ELF-1 (cell line): ENCODE results near the gene PTPRJ.

Experiments used
- DNase-seq: peaks from one replicate; pipeline ENCODE4 v3.0.0-alpha.2; 2016; ENCODE audit warnings: low read depth, low spot score

Gene PTPRJ

DNA sequence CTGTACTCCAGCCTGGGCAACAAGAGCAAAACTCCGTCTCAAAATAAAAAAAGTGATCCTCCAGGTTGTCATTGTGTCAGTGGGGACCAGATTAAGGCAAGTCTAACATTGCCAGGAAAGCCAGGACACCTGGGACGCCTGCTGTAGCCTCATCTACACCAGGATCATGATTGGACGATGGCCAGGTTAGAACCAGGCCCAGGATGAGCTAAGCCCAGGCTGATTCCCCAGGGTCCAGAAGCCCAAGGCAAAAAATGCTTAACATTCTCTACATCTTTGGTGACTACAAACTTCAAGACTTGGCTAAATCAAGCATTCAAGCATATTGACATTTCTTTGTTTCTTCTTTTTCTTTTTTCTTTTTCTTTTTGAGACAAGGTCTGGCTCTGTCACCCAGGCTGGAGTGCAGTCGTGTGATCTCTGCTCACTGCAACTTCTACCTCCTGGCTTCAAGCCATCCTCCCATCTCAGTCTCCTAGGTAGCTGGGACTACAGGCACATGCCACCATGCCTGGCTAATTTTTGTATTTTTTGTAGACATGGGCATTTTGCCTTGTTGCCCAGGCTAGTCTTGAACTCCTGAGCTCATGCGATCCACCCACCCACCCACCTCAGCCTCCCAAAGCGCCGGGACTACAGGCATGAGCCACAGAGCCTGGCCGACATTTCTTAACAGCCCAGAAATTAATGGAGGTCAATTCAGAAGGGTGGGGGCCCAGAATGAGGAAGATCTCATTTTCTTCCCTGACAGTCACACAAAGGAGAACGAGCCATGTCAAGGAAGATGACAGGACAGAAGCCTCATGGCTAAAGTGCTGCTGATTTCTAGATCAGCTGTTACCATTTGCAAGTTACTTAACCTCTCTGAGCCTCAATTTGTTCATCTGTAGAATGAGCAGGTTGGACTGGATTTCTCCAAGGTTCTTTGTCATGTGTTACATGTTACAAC, 12.5 kb upstream of the PTPRJ start:
- DNase-seq, result peak; percentile 76

GRCh38 chr11:47969401-47969800, 11.0 kb upstream of the PTPRJ start:
- DNase-seq, result no peak

DNA sequence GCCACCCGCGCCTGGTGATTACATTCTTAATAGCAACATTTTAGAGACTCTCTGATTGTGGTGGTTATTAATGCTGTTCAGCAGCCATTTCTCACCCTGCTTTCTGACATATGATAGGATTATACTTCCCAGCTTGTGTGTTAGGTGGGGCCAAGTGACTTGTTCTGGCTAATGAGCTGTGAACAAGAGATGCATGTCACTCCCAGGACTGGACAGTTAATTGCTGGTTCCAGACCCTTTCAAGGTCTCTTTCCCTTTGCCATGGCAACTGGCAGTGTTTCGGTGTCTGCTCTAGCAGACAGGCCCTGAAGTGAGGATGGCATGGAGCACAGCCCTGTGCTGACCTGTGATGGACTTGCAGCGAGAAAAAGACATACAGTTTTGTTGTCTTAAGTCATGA, 8.9 kb upstream of the PTPRJ start:
- no peak for DNase-seq

DNA sequence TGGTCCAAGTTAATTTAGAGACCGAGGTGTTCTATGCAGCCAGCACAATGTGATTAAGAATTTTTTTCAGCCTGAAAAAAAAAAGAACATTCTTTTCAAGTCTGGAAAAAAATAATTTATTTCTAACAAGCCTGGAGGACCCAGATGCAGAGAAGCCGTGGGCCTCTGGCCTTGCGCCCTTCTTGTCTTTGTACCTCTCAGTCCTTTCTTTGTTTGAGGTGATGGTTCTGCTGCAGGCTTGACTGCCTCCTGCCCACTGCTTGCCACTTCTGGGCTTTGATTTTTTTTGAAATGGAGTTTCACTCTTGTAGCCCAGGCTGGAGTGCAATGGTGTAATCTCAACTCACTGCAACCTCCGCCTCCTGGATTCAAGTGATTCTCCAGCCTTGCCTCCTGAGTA, 7.2 kb upstream of the PTPRJ start:
- no peak for DNase-seq

DNA sequence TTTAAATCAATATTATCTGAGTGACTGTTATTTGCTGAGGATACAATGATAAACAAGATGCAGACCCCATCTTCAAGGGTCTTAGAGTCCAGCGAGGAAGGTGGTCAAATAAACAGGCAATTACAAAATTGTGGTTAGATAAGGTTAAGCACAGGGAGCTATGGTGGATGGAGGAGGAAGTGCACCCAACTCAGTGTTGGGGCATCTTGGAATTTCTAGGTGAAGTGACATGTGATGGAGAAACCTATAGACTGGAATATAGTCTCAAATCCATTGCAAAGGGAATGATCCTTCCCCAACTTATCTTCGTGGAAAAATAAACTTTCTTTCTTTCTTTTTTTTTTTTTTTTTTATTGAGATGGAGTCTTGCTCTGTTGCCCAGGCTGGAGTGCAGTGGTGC, 3.4 kb upstream of the PTPRJ start:
- no peak for DNase-seq

DNA sequence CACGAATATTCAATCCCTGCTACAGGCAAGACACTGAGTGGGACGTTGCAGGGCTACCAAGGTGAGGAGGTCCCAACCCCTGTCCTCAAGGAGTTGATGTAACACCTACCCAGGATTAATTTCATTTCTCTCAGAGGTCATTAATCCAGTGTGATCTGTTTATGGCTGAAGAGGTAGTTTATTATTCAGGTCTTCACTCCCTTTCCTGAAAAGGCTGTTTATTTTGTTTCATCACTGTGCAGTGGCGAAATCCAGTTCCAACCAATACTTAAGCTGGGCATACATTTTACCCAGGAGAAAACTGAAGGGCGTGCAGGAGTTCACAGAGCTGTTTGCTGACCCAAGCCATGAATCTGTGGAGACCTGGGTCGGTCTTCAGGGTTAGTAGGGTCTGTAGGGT, 2.7 kb upstream of the PTPRJ start:
- DNase-seq, result no peak

GRCh38 chr11:47979378-47980087, 826 bp upstream of the PTPRJ start:
- peak; percentile 77 for DNase-seq

GRCh38 chr11:47980907-47981621, 705 bp downstream of the PTPRJ start:
- peak; percentile 67 for DNase-seq

DNA sequence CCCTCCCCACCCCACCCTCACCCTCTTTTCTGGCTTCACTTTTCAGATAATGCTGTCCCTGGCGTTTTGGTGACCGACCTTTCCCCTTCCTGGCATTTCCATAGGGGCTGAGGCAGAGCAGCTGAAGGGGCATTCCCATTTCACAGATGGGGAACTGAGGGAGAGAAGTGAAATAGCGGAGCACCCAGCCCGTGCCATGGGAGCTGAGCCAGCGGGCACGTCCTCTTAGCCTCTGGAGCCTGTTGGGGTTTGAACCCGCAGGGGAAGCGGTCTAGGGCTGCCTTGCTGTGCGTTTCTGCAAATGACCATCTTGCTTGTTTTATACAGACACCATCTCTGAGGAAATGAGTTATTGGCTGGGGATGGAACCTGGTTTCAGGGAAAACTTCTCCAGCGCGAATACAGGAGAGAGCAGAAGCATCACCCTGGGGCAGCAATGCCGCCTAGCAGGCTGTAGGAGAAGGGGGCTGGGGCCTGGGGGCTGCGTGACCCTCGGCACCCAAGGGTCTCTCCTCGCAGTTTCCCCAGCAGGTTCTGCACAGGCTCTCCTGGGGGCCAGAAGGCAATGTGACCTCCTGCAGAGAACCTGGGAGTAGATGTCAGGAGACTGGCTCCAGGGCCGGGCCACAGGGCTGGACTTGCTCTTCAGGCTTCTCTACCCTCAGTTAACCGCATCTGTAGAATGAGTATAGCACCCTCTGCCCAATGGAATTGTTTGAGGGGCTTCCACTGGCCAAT, 1.5 kb downstream of the PTPRJ start:
- peak; percentile 25 for DNase-seq

DNA sequence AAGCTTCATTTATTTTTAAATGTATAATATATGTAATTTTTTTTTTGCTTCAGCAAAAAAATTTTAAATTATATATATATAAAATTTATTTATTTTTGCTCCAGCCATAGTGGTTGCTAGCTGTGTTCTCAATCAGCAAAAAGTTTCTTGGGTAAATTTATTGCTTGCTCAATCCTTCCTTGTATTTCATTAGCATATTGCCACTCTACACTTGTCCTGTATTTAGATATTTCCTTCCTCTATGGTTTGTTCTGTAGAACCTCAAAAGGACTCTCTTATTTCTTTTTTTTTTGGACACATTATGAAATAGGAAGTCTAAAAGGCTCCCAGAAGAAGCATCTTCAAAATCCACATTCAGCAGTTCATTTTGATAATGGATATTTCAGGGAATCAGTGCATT, 2.3 kb downstream of the PTPRJ start:
- DNase-seq, result no peak

- no peak for DNase-seq
Observed at GRCh38 chr11:47983464-47984397, 3.4 kb downstream of the PTPRJ start.

DNA sequence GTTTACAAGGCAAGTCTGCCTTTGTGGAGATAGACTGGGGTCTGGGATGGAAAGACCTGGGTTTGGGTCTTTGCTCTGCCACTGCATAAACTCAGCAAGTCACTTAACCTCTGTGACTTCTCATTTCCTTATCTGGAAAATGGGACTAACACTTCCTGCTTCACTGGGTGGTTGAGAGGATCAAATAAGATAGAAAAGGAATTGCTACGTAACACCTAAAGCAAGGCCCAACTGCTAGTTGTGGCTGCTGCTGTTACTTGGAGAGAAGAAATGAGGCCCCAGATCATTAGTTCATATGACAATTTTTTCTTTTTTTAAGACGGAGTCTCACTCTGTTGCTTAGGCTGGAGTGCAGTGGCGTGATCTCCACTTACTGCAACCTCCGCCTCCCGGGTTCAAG, 5.9 kb downstream of the PTPRJ start:
- DNase-seq, result no peak

- DNase-seq, result no peak
Observed at GRCh38 chr11:47986742-47987141, 6.4 kb downstream of the PTPRJ start.

DNA sequence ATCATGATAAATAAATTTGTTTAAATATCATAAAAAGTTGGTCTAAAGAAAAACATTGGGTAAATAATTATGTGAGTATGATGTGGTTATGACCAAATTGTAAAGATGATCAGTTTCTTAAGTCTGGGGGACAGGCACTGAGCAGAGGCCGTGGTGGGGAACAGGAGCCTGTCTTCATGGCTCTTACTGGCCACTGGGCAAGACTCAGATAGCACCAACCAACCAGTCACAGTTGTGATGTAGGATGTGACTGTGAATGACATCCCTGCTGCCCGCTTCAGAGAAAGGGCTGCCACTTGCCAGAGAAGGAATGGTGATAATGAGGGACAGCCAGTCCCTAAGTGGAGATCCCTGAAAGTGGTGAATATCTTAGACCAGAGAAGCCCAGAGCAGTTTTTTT, 7.0 kb downstream of the PTPRJ start:
- DNase-seq, result no peak

DNA sequence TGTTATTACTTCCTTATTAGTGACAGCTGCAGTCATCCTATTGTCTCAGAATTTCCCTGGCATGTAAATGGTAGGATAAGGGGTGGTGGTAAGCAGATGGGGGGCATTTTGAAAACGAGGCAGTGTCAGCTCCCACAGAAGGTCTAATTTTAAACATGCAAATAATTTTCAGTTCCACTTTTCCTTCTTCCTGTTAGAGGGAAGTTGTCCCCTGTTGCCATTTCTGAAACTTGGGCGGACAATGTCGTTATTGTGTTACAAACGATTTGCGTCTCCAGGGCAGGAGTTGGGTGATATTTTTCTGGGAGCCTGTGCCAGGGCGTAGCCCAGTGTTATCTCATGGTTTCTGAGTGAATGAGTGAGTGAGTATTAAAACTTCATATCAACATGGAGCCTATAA, 7.4 kb downstream of the PTPRJ start:
- no peak for DNase-seq

- DNase-seq, result no peak
Observed at GRCh38 chr11:47989779-47990178, 9.4 kb downstream of the PTPRJ start.

DNA sequence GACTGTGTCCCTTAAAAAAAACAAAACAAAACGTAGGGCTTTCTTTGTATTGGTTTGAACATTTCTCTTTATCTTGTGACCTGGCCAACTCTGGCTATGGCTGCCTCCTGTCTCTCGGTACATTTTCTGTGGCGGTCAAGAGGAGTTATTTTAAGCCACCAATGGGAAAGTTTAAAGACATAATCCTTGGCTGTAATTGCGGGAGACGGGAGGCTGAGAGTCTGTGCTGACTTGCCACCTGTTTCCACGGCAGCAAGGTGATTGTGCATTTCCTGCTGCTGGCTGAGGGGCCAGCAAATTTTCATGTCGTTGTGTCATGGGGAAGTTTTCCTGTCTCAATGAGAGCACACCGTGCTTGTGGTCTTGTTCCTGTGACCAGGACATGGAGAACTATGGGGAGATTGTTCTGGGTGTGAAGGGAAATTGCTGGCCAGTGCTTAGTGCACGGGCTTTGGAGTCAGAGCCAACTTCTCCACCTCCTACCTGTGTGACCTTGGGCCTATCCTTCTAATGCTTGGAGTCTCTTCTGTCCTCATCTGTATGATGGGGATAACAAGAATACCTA, 11.0 kb downstream of the PTPRJ start:
- DNase-seq, result no peak

DNA sequence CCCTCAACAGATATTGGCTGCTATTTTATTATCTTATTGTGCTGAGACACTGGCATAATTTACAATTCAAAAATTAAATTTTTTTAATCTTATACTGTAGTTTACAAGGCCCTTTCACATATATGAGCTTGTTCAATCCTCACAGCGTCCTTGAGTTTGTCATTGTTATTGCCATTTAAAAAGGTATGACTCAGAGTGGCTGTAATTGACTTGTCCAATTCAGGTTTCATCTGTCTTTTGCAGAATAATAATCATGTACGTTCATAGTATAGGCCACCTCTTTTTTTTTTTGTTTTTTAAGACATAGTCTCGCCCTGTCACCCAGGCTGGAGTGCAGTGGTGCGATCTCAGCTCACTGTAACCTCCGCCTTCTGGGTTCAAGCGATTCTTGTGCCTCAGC, 11.5 kb downstream of the PTPRJ start:
- no peak for DNase-seq

- peak; percentile 65 for DNase-seq
Observed at GRCh38 chr11:47992959-47993820, 12.8 kb downstream of the PTPRJ start.
